ENCODE results near the gene BACH2.
A peak's percentile ranks its signal among the peaks of the same experiment; 100 is the strongest.

Gene BACH2

GRCh38 chr6:90184334-90185298 lies 112.0 kb downstream of the BACH2 start:
- TF ChIP-seq REST (IDR thresholded peaks at IDR 0.05; ENCODE audit: insufficient read depth in 1 of 2, low read depth in 2 of 2, low read length in 2 of 2), result no peak
- peak; percentile 13 for TF ChIP-seq FOXP2 (optimal IDR thresholded peaks at IDR 0.05; ENCODE audit: borderline replicate concordance, extremely low read depth, extremely low read length, insufficient read depth)

- no peak for TF ChIP-seq REST (IDR thresholded peaks at IDR 0.05; ENCODE audit: insufficient read depth in 1 of 2, low read depth in 2 of 2, low read length in 2 of 2)
- no peak for TF ChIP-seq FOXP2 (optimal IDR thresholded peaks at IDR 0.05; ENCODE audit: borderline replicate concordance, extremely low read depth, extremely low read length, insufficient read depth)
- TF ChIP-seq POLR2AphosphoS5 (IDR thresholded peaks at IDR 0.05; ENCODE audit: low read depth, low read length), result no peak
- no peak for TF ChIP-seq TAF1 (IDR thresholded peaks at IDR 0.05; ENCODE audit: borderline replicate concordance, insufficient read depth, low read length)
- no peak for TF ChIP-seq SIN3A (IDR thresholded peaks at IDR 0.05; ENCODE audit: borderline replicate concordance, insufficient read depth, low read length)
Observed at GRCh38 chr6:90183587-90184333, 112.9 kb downstream of the BACH2 start.

- TF ChIP-seq TAF1 (IDR thresholded peaks at IDR 0.05; ENCODE audit: borderline replicate concordance, insufficient read depth, low read length) (no peak), POLR2AphosphoS5 (IDR thresholded peaks at IDR 0.05; ENCODE audit: low read depth, low read length) (peak; percentile 35; the same call in 1 of the 2 replicates), REST (IDR thresholded peaks at IDR 0.05; ENCODE audit: insufficient read depth in 1 of 2, low read depth in 2 of 2, low read length in 2 of 2) (no peak), SIN3A (IDR thresholded peaks at IDR 0.05; ENCODE audit: borderline replicate concordance, insufficient read depth, low read length) (no peak), FOXP2 (optimal IDR thresholded peaks at IDR 0.05; ENCODE audit: borderline replicate concordance, extremely low read depth, extremely low read length, insufficient read depth) (no peak)
Observed at GRCh38 chr6:90180526-90180925, 116.1 kb downstream of the BACH2 start.

GRCh38 chr6:90179190-90180169 lies 117.2 kb downstream of the BACH2 start:
- TF ChIP-seq REST (IDR thresholded peaks at IDR 0.05; ENCODE audit: insufficient read depth in 1 of 2, low read depth in 2 of 2, low read length in 2 of 2), result no peak
- TF ChIP-seq TAF1 (IDR thresholded peaks at IDR 0.05; ENCODE audit: borderline replicate concordance, insufficient read depth, low read length), result no peak
- no peak for TF ChIP-seq POLR2AphosphoS5 (IDR thresholded peaks at IDR 0.05; ENCODE audit: low read depth, low read length)
- TF ChIP-seq FOXP2 (optimal IDR thresholded peaks at IDR 0.05; ENCODE audit: borderline replicate concordance, extremely low read depth, extremely low read length, insufficient read depth), result no peak
- no peak for TF ChIP-seq SIN3A (IDR thresholded peaks at IDR 0.05; ENCODE audit: borderline replicate concordance, insufficient read depth, low read length)

All from PFSK-1 (cell line).